Measurements from ENCODE around the gene MACROD2.

Gene MACROD2

GRCh38 chr20:15406072-15406471 is 1410.8 kb downstream of the MACROD2 start:
- FAIRE-seq = no peak

GRCh38 chr20:15411781-15412180 is 1416.5 kb downstream of the MACROD2 start:
- no peak for FAIRE-seq

- no peak for FAIRE-seq
These were observed 1420.6 kb downstream of the MACROD2 start for GRCh38 chr20:15415908-15416307.

GRCh38 chr20:15419856-15420255 is 1424.5 kb downstream of the MACROD2 start:
- no peak for FAIRE-seq

- FAIRE-seq = no peak
These were observed 1427.7 kb downstream of the MACROD2 start for GRCh38 chr20:15422966-15423365.

- no peak for FAIRE-seq
These were observed 1444.2 kb downstream of the MACROD2 start for GRCh38 chr20:15439551-15439950.

- no peak for FAIRE-seq
These were observed 1444.9 kb downstream of the MACROD2 start for GRCh38 chr20:15440049-15440820.

- FAIRE-seq = no peak
These were observed 1449.9 kb downstream of the MACROD2 start for GRCh38 chr20:15445056-15445840.

- FAIRE-seq = no peak
These were observed 1451.1 kb downstream of the MACROD2 start for GRCh38 chr20:15446373-15446772.

- no peak for FAIRE-seq
These were observed 1452.2 kb downstream of the MACROD2 start for GRCh38 chr20:15447549-15447948.

- FAIRE-seq = no peak
These were observed 1453.7 kb downstream of the MACROD2 start for GRCh38 chr20:15449061-15449460.

- no peak for FAIRE-seq
These were observed 1455.9 kb downstream of the MACROD2 start for GRCh38 chr20:15451241-15451640.

- no peak for FAIRE-seq
These were observed 1460.0 kb downstream of the MACROD2 start for GRCh38 chr20:15455279-15455678.

- no peak for FAIRE-seq
These were observed 1466.6 kb downstream of the MACROD2 start for GRCh38 chr20:15461938-15462337.

GRCh38 chr20:15475483-15475882 is 1480.2 kb downstream of the MACROD2 start:
- no peak for FAIRE-seq

GRCh38 chr20:15476186-15476585 is 1480.9 kb downstream of the MACROD2 start:
- FAIRE-seq = no peak

- no peak for FAIRE-seq
These were observed 1481.5 kb downstream of the MACROD2 start for GRCh38 chr20:15476781-15477180.

- no peak for FAIRE-seq
These were observed 1487.2 kb downstream of the MACROD2 start for GRCh38 chr20:15482525-15482924.

- no peak for FAIRE-seq
These were observed 1490.2 kb downstream of the MACROD2 start for GRCh38 chr20:15485519-15485918.

GRCh38 chr20:15487030-15487429 is 1491.7 kb downstream of the MACROD2 start:
- no peak for FAIRE-seq

- FAIRE-seq = no peak
These were observed 1492.4 kb downstream of the MACROD2 start for GRCh38 chr20:15487682-15488081.

GRCh38 chr20:15491575-15491974 is 1496.3 kb downstream of the MACROD2 start:
- no peak for FAIRE-seq

- no peak for FAIRE-seq
These were observed 1499.5 kb downstream of the MACROD2 start for GRCh38 chr20:15494851-15495250.

- FAIRE-seq = no peak
These were observed 1501.3 kb downstream of the MACROD2 start for GRCh38 chr20:15496501-15497039.

Measured in colon (tissue), 2 donors.